Ovary (tissue), 9 donors: Measurements from ENCODE around the gene NME7. TPM values are rescaled to one million over a fixed set of nuclear protein-coding genes. Genes with fewer than 3 reads are reported as not detected.

Source experiments
- DNase-seq, 5 donors: peaks; one replicate each; pipeline ENCODE4 v3.0.0-alpha.2; 2019 to 2020
- H3K27ac ChIP-seq, 2 donors: fragments of 200-600 bp; one replicate each; pipeline versions ENCODE4 v1.5.1 to v1.8.0; 2019 to 2022
- H3K27me3 ChIP-seq: fragments of 200-600 bp; one replicate; pipeline ENCODE4 v1.8.0; 2022
- H3K36me3 ChIP-seq: fragments of 200-600 bp; sonication (generic); one replicate; pipeline ENCODE4 v1.5.1; 2019
- H3K4me1 ChIP-seq: one replicate; pipeline ENCODE4 v1.8.1; 2013; ENCODE audit warnings: mild to moderate bottlenecking, moderate library complexity; ENCODE audit not compliant: insufficient read depth
- H3K4me3 ChIP-seq: fragments of 200-600 bp; sonication (generic); one replicate; pipeline ENCODE4 v1.5.1; 2017
- H3K9me3 ChIP-seq, 2 donors: fragments of 200-600 bp in 1 of 2; sonication (generic) in 1 of 2; one replicate each; pipeline versions ENCODE4 v1.5.1 to v1.8.1; 2013 to 2019; ENCODE audit warnings: mild to moderate bottlenecking in 1 of 2, moderate library complexity in 1 of 2
- EP300 ChIP-seq: sonication (generic); formaldehyde crosslinking; IDR thresholded peaks from one replicate; pipeline ENCODE4 v1.6.1; 2017; ENCODE audit warnings: antibody characterized with exemption
- POLR2A ChIP-seq: fragments of 450-650 bp; IDR thresholded peaks from one replicate; pipeline ENCODE4 v1.6.1; 2017; ENCODE audit warnings: antibody characterized with exemption, mild to moderate bottlenecking, moderate library complexity
- WGBS, 3 donors: extraction: QIAGEN DNeasy Blood & Tissue Kit in 1 of 3; methylation state at CpG; one replicate each; pipeline versions ENCODE4 v1.1.5 to v1.1.7; 2013 to 2017; 5-methylcytosine and 5-hydroxymethylcytosine counted together
- intact Hi-C, 4 donors: fragments of 100-400 bp; cut with DNase I; formaldehyde crosslinking; loops; one replicate each; pipeline versions ENCODE4 v1.11.0 to v1.15.1; 2022 to 2023
- polyA plus RNA-seq, 2 donors: library from polyadenylated mRNA; stranded (reverse); fragments of 200-250 nt in 1 of 2; fragments of 350-450 nt in 1 of 2; fragmentation: Illumina TruSeq in 1 of 2; extraction: RNeasy Lipid Tissue Mini Kit (QIAGEN cat#74804) in 1 of 2; gene quantifications; one replicate each; pipeline ENCODE4 v1.2.3, GENCODE V29; 2013 to 2014
- total RNA-seq, 7 donors: library from RNA; depleted of rRNA in 2 of 7; stranded (reverse); fragments of >200 nt in 2 of 7; fragmentation: NEBNext Ultra II Directional in 3 of 7; extraction: Animal tissue kit (Norgen Biotek cat#: 25700) in 3 of 7; gene quantifications; one replicate each; pipeline versions ENCODE4 v1.1.0 to v1.2.4, GENCODE V29; 2016 to 2023
- TF ChIP-seq, protein P1 (sequence below), 3 donors: fragments of 450-650 bp in 2 of 3; fragments of 200-600 bp in 1 of 3; IDR thresholded peaks; one replicate each; pipeline versions ENCODE4 v1.5.1 to v1.8.0; 2016 to 2022; ENCODE audit warnings: antibody characterized with exemption in 3 of 3, mild to moderate bottlenecking in 1 of 3
- donor health status: DM: no; HTN: no; CAD: no; lungs with moderate emphysema.
- donor health status: DM: no; HTN: no; CAD: no.
- donor health status: Bipolar disorder and iron deficiency.
- donor health status: DM: yes; HTN: yes; CAD: no.
- donor health status: DM: no; HTN: no; CAD: no.
- donor health status: DM: yes; HTN: yes; CAD: no.

NME7 gene
- total and polyA plus RNA-seq, 9 donors = 14.2 to 30.0 (median 18.4) TPM

DNA sequence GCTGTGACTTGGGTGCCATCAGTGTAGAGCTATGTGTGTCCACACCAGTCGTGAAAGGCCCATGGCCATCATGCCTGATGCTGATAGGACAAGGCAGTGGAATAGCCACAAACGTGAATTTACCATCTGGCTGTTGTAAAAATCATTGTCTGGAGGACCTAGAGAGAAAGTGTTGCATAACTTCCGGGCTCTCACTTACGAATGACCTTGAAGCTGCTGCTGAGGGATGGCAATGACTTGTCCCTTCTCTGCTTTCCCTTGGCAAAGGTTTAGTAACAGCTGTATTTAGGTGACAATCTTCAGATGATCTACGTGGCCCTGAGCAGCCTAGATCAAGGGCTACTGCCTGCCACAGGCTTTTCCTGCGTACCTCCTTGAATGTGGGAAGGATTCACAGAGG is 255.4 kb downstream of the NME7 start:
- Histone ChIP-seq H3K27ac (peak overlapping the region in 1 of 2 donors; percentile 56), H3K36me3 (no peaks in the 10 kb centered on the region), H3K27me3 (no peaks in the 10 kb centered on the region), H3K4me3 (no peak overlapping the region), H3K4me1 (peaks cover 11% of the 10 kb centered on the region), H3K9me3 (no peaks in the 10 kb centered on the region)
- DNase-seq = peak; percentile 34 to 69 (median 43)
- TF ChIP-seq, protein P1, sequence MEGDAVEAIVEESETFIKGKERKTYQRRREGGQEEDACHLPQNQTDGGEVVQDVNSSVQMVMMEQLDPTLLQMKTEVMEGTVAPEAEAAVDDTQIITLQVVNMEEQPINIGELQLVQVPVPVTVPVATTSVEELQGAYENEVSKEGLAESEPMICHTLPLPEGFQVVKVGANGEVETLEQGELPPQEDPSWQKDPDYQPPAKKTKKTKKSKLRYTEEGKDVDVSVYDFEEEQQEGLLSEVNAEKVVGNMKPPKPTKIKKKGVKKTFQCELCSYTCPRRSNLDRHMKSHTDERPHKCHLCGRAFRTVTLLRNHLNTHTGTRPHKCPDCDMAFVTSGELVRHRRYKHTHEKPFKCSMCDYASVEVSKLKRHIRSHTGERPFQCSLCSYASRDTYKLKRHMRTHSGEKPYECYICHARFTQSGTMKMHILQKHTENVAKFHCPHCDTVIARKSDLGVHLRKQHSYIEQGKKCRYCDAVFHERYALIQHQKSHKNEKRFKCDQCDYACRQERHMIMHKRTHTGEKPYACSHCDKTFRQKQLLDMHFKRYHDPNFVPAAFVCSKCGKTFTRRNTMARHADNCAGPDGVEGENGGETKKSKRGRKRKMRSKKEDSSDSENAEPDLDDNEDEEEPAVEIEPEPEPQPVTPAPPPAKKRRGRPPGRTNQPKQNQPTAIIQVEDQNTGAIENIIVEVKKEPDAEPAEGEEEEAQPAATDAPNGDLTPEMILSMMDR (IDR thresholded peaks at IDR 0.05) = no peak
- TF ChIP-seq POLR2A (no peak), EP300 (no peak)
- intact Hi-C loops = no loop called here
- 5 to 28% (median 13%) methylated on average over 6 of the region's 6 CpGs for WGBS, 3 donors

DNA sequence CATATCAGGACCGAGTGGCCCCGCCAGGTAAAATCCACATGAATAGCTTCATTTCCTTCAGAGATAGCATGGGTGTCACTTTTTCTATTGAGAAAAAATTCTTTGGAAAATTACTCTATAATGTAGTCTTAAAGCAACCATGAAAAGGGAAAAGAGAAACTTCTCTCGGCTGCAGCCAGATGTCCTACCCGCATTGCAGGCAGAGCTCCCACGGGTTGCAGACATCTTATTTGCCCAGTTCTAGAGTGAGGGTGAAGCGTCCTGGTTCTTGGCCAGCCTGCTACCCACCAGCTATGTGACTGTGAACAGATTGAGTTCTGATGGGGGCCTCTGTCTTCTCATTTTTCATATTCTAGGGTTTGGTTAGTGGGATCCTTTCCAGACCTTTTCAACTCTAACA is 256.1 kb downstream of the NME7 start:
- intact Hi-C loops = no loop called here
- TF ChIP-seq POLR2A = no peak
- TF ChIP-seq, protein P1 (IDR thresholded peaks at IDR 0.05) = no peak
- no peak for TF ChIP-seq EP300
- peaks cover 11% of the 10 kb centered on the region for H3K4me1 ChIP-seq
- no peaks in the 10 kb centered on the region for H3K36me3 ChIP-seq
- H3K27me3 ChIP-seq = no peaks in the 10 kb centered on the region
- 79 to 86% (median 83%) methylated on average over 6 of the region's 6 CpGs for WGBS, 3 donors
- no peaks in the 10 kb centered on the region for H3K9me3 ChIP-seq
- H3K27ac ChIP-seq = peak overlapping the region in 1 of 2 donors; percentile 56
- no peak overlapping the region for H3K4me3 ChIP-seq
- DNase-seq = no peak

DNA sequence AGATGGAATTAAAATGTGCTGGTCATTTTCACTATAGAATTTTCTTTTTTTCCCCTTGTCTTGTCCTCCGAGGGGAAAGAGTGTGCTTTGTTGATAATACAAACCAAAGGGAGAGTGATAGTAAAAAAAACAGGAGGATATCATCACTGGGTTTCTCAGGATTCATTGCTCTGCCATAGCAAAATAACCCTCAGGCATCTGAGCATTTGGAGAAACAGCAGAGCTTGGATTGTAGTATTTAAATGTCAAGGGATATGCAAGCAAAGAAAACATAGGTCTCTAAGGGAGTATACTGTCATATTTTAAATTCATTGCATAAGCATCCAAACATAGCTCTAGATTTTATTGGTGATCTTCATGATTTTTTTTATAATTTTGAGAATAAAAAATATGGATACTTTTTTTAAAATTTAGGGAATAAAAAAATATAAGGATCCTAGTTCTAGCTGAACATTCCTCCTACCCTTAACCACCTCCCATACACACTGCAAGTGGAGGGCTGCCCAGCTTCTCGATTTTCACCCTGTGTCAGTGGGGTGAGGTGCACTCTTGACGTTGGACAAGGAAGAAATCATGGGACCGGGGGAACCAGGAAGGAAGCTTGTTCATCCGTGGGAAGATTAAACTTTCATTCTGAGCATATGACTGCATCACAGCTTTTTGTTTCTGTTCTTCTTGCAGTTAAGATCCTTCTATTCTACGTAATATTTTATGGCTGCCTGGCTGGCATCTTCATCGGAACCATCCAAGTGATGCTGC is 256.7 kb downstream of the NME7 start:
- intact Hi-C loops = no loop called here
- Histone ChIP-seq H3K36me3 (no peaks in the 10 kb centered on the region), H3K9me3 (no peaks in the 10 kb centered on the region), H3K27me3 (no peaks in the 10 kb centered on the region), H3K4me3 (peak overlapping the region; percentile 93), H3K27ac (no peak overlapping the region), H3K4me1 (peaks cover 11% of the 10 kb centered on the region)
- WGBS, 3 donors = 43 to 48% (median 45%) methylated on average over 7 of the region's 7 CpGs
- TF ChIP-seq POLR2A (no peak), EP300 (no peak)
- TF ChIP-seq, protein P1 (IDR thresholded peaks at IDR 0.05) = no peak
- DNase-seq = no peak

DNA sequence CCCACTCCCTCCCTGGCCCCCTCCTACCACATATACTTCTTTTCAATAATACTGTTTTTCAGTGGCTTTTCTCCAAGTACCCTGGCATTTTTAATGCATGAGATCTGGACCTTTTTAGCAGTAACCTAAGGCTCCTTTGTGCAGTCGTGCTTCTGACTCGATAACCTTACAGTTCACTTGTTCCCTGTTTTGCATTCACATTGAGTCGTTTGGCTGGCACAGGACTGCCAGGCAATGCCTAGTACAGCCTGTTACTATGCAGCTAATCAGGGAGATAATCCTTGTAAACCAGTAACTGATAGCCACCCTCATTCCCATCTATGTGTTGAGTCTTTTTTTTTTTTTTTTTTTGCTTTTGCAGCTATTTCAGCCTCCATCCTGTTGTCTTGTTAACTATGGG is 257.4 kb downstream of the NME7 start:
- no peaks in the 10 kb centered on the region for H3K36me3 ChIP-seq
- no peaks in the 10 kb centered on the region for H3K9me3 ChIP-seq
- intact Hi-C loops = no loop called here
- H3K4me3 ChIP-seq = peak overlapping the region; percentile 93
- WGBS, 3 donors = 11 to 15% (median 13%) methylated on average over 3 of the region's 3 CpGs
- H3K27me3 ChIP-seq = no peaks in the 10 kb centered on the region
- peaks cover 11% of the 10 kb centered on the region for H3K4me1 ChIP-seq
- DNase-seq = no peak
- H3K27ac ChIP-seq = peak overlapping the region in 1 of 2 donors; percentile 13
- TF ChIP-seq POLR2A (no peak), EP300 (no peak)
- TF ChIP-seq, protein P1 (IDR thresholded peaks at IDR 0.05) = no peak
